Ovary (tissue), 9 donors: Measurements from ENCODE around the gene SUGP1. TPM values are rescaled to one million over a fixed set of nuclear protein-coding genes. Genes with fewer than 3 reads are reported as not detected.

Experiments
- DNase-seq, 5 donors: peaks; one replicate each; pipeline ENCODE4 v3.0.0-alpha.2; 2019 to 2020
- H3K27ac ChIP-seq, 2 donors: fragments of 200-600 bp; one replicate each; pipeline versions ENCODE4 v1.5.1 to v1.8.0; 2019 to 2022
- H3K27me3 ChIP-seq: fragments of 200-600 bp; one replicate; pipeline ENCODE4 v1.8.0; 2022
- H3K36me3 ChIP-seq: fragments of 200-600 bp; sonication (generic); one replicate; pipeline ENCODE4 v1.5.1; 2019
- H3K4me1 ChIP-seq: one replicate; pipeline ENCODE4 v1.8.1; 2013; ENCODE audit warnings: mild to moderate bottlenecking, moderate library complexity; ENCODE audit not compliant: insufficient read depth
- H3K4me3 ChIP-seq: fragments of 200-600 bp; sonication (generic); one replicate; pipeline ENCODE4 v1.5.1; 2017
- H3K9me3 ChIP-seq, 2 donors: fragments of 200-600 bp in 1 of 2; sonication (generic) in 1 of 2; one replicate each; pipeline versions ENCODE4 v1.5.1 to v1.8.1; 2013 to 2019; ENCODE audit warnings: mild to moderate bottlenecking in 1 of 2, moderate library complexity in 1 of 2
- CTCF ChIP-seq, 3 donors: fragments of 450-650 bp in 2 of 3; fragments of 200-600 bp in 1 of 3; IDR thresholded peaks; one replicate each; pipeline versions ENCODE4 v1.5.1 to v1.8.0; 2016 to 2022; ENCODE audit warnings: antibody characterized with exemption in 3 of 3, mild to moderate bottlenecking in 1 of 3
- EP300 ChIP-seq: sonication (generic); formaldehyde crosslinking; IDR thresholded peaks from one replicate; pipeline ENCODE4 v1.6.1; 2017; ENCODE audit warnings: antibody characterized with exemption
- POLR2A ChIP-seq: fragments of 450-650 bp; IDR thresholded peaks from one replicate; pipeline ENCODE4 v1.6.1; 2017; ENCODE audit warnings: antibody characterized with exemption, mild to moderate bottlenecking, moderate library complexity
- WGBS, 3 donors: extraction: QIAGEN DNeasy Blood & Tissue Kit in 1 of 3; methylation state at CpG; one replicate each; pipeline versions ENCODE4 v1.1.5 to v1.1.7; 2013 to 2017; 5-methylcytosine and 5-hydroxymethylcytosine counted together
- intact Hi-C, 4 donors: fragments of 100-400 bp; cut with DNase I; formaldehyde crosslinking; loops; one replicate each; pipeline versions ENCODE4 v1.11.0 to v1.15.1; 2022 to 2023
- polyA plus RNA-seq, 2 donors: library from polyadenylated mRNA; stranded (reverse); fragments of 200-250 nt in 1 of 2; fragments of 350-450 nt in 1 of 2; fragmentation: Illumina TruSeq in 1 of 2; extraction: RNeasy Lipid Tissue Mini Kit (QIAGEN cat#74804) in 1 of 2; gene quantifications; one replicate each; pipeline ENCODE4 v1.2.3, GENCODE V29; 2013 to 2014
- total RNA-seq, 7 donors: library from RNA; depleted of rRNA in 2 of 7; stranded (reverse); fragments of >200 nt in 2 of 7; fragmentation: NEBNext Ultra II Directional in 3 of 7; extraction: Animal tissue kit (Norgen Biotek cat#: 25700) in 3 of 7; gene quantifications; one replicate each; pipeline versions ENCODE4 v1.1.0 to v1.2.4, GENCODE V29; 2016 to 2023
- donor health status: DM: no; HTN: no; CAD: no; lungs with moderate emphysema.
- donor health status: DM: no; HTN: no; CAD: no.
- donor health status: Bipolar disorder and iron deficiency.
- donor health status: DM: yes; HTN: yes; CAD: no.
- donor health status: DM: no; HTN: no; CAD: no.
- donor health status: DM: yes; HTN: yes; CAD: no.

SUGP1 gene
- total and polyA plus RNA-seq, 9 donors: 14.7 to 42.9 (median 36.6) TPM

DNA sequence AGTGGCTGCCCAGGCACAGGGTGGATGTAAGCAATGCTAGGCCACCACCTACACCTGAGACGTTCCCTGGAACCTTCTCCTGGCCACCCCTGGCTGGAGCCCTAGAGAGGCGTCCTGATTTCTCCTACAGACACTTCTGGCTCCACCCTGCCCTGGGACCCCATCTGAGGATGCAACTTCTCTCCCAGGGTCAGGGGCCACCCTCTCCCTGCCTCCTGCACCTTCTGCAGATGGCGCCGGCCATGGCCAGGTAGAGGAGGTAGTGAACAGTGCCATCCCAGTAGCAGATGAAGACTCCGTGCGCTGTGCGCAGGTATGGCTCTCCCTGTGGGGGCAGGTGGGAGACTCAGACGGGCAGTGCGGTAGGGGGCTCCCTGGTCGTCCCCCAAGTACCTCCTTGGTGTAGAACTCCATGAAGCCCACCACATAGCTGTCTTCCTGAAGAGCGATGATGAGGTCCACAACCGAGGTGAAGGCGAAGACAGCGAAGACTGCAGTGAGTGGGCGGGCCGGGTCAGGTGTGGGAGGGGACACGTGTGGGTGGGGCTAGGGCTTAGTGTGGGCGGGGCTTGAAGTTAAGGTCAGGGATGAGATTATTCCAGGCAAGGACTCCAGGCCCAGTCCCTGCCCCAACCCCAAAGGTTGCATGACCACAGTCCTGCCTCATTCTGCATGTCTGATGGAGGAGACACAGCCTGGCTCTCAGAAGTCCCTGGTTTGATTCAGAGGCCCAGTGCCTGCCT lies 50.2 kb downstream of the SUGP1 start:
- H3K27me3 ChIP-seq: no peaks in the 10 kb centered on the region
- WGBS, 3 donors: 73 to 77% (median 75%) methylated on average over 18 of the region's 18 CpGs
- intact Hi-C loops: no loop called here
- TF ChIP-seq CTCF (IDR thresholded peaks at IDR 0.05) (no peak), POLR2A (no peak), EP300 (no peak)
- DNase-seq: no peak
- H3K27ac ChIP-seq: no peak overlapping the region
- H3K36me3 ChIP-seq: no peaks in the 10 kb centered on the region
- no peak overlapping the region for H3K4me3 ChIP-seq
- peaks cover 2% of the 10 kb centered on the region for H3K4me1 ChIP-seq
- no peaks in the 10 kb centered on the region for H3K9me3 ChIP-seq

DNA sequence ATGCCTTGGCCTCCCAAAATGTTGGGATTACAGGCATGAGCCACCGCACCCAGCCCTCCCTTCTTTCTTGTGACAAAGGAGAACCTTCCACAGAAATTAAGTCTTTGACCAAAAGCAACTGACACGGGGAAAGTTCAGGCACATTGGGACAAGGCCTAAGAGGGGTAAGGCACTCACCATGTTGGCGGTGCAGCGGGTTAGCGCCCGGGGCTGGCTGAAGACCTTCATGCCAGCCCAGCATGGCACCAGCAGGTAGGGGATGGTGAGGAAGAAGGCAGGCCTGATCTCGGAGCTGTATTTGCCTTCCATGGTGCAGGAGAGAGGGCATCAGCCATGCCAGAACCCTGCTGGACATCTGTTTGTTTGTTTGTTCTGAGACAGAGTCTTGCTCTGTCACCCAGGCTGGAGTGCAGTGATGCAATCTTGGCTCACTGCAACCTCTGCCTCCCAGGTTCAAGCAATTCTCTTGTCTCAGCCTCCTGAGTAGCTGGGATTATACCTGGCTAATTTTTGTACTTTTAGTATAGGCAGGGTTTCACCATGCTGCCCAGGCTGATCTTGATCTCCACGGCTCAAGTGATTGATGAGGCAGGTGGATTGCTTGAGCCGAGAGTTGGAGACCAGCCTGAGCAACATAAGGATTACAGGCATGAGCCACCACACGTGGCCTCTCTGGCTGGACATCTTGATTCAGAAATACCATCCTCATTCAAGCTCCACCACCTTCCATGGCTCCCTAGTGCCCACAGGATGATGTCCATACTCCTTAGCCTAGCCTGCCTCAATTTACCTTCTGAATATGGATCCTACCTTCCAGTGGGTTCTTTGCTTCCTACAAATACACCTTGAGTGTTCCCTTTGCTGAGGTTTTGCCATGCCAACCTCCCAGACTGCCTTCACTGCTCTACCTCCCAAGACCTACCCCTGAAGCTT lies 51.6 kb downstream of the SUGP1 start:
- WGBS, 3 donors: 76 to 83% (median 78%) methylated on average over 10 of the region's 10 CpGs
- H3K27me3 ChIP-seq: no peaks in the 10 kb centered on the region
- peaks cover 2% of the 10 kb centered on the region for H3K4me1 ChIP-seq
- intact Hi-C loops: no loop called here
- H3K36me3 ChIP-seq: no peaks in the 10 kb centered on the region
- H3K27ac ChIP-seq: no peak overlapping the region
- DNase-seq: no peak
- H3K4me3 ChIP-seq: no peak overlapping the region
- TF ChIP-seq CTCF (IDR thresholded peaks at IDR 0.05) (no peak), EP300 (no peak), POLR2A (no peak)
- no peaks in the 10 kb centered on the region for H3K9me3 ChIP-seq

- Histone ChIP-seq H3K4me1 (no peaks in the 10 kb centered on the region), H3K9me3 (no peaks in the 10 kb centered on the region), H3K4me3 (no peak overlapping the region), H3K27me3 (no peaks in the 10 kb centered on the region), H3K27ac (no peak overlapping the region), H3K36me3 (no peaks in the 10 kb centered on the region)
- intact Hi-C loops: no loop called here
- no peak for DNase-seq
- WGBS, 3 donors: 88 to 97% (median 94%) methylated on average over 3 of the region's 3 CpGs
- TF ChIP-seq CTCF (IDR thresholded peaks at IDR 0.05): no peak
- no peak for TF ChIP-seq EP300
- no peak for TF ChIP-seq POLR2A
Measured at GRCh38 chr19:19267305-19267704, 53.0 kb downstream of the SUGP1 start.

DNA sequence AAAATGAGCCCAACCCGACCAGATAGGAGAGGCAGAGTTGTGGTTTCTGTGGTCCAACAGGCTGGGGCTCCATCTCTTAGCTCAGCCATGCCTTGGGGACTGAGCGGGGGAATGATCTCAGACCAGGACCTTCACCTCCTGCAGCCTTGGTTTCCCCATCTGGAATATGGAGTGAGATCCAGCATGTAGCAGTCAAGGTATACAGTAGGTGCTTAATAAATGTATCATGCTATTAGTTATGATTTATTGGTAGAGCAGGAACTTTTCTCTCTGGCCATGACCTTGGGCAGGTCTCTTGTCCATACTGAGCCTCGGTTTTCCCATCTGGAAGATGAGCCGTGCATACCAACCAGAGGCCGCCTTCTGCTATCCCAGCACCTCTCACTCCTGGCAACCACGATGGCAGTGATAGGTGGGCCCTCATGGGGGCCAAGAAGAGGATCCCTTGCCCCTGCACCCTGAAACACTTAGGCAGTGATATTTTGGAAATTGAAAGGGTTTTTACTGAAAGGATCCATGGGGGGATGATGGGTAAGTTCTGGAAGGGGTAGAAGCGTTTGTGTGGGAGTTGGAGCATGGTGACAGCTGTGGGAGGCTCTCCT lies 56.3 kb downstream of the SUGP1 start:
- Histone ChIP-seq H3K36me3 (no peaks in the 10 kb centered on the region), H3K27me3 (no peaks in the 10 kb centered on the region), H3K4me3 (no peak overlapping the region), H3K4me1 (peaks cover 3% of the 10 kb centered on the region), H3K27ac (no peak overlapping the region), H3K9me3 (no peaks in the 10 kb centered on the region)
- intact Hi-C loops: no loop called here
- no peak for TF ChIP-seq POLR2A
- no peak for TF ChIP-seq EP300
- no peak for TF ChIP-seq CTCF (IDR thresholded peaks at IDR 0.05)
- DNase-seq: no peak
- WGBS, 3 donors: 71 to 76% (median 72%) methylated on average over 7 of the region's 7 CpGs
